ENCODE data around the gene CRTAP. TPM values are rescaled to one million over a fixed set of nuclear protein-coding genes. Genes with fewer than 3 reads are reported as not detected.
"Not testable (repeated sequence)": the region's sequence is repeated elsewhere in the genome, so short reads cannot be mapped to it uniquely, and the experiment has no call there.

The CRTAP gene
- polyA plus RNA-seq, 1 donor: 114 TPM

DNA sequence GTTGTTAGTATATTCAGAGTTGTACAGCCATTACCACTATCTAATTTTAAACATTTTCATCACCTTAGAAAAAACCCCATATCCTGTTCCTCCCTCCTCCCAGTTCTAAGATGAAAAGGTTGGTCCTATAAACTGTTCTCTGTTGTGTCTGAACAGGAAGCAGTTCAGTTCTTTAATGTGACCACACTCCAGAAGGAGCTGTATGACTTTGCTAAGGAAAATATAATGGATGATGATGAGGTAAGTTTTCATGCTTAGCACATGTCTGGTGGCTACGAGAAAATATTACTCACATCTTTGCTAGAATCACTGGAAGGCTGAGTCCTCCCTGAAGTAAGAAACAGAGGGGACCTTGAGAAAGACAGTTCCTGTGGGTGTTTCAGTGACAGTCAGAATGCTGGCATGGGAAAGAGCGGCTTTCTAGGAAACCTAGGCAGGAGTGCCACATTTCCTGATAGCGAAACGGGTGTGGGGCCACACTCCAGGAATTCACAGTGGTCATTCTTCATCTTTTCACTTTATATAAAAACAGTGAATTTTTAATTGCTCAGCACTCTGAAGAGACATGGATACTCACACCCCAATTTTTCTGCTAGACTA lies 20.3 kb downstream of the CRTAP start:
- Histone ChIP-seq H3K4me1 (ENCODE audit: control insufficient read depth, insufficient read depth, low read length) (no peaks in the 10 kb centered on the region), H3K36me3 (ENCODE audit: control insufficient read depth, insufficient read depth, low read length) (peaks cover 39% of the 10 kb centered on the region), H3K9me3 (ENCODE audit: control insufficient read depth, low read depth, low read length) (no peaks in the 10 kb centered on the region), H3K27ac (ENCODE audit: low read length) (no peak overlapping the region), H3K27me3 (ENCODE audit: control insufficient read depth, insufficient read depth, low read length) (no peaks in the 10 kb centered on the region), H3K4me3 (ENCODE audit: low read length) (no peak overlapping the region)
- no peak for DNase-seq
- no CpG with 5 or more reads among the region's 4 CpGs for WGBS (ENCODE audit: insufficient coverage, low lambda C conversion rate)

DNA sequence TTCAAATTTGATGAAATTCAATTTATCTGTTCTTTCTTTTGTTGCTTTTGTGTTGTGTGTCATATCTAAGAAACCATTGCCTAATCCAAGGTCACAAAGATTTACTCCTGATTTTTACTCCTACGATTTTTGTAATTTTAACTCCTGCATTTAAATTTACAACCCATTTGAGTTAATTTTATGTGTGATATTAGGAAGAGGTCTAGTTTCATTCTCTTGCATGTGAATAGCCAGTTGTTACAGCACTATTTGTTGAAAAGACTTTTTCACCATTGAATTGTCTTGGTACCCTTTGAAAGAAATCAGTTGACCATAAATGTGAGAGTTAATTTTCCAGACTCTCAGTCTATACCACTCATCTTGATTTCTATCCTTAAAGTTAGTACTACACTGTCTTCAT lies 23.9 kb downstream of the CRTAP start:
- no peak for DNase-seq
- Histone ChIP-seq H3K27me3 (ENCODE audit: control insufficient read depth, insufficient read depth, low read length) (no peaks in the 10 kb centered on the region), H3K9me3 (ENCODE audit: control insufficient read depth, low read depth, low read length) (no peaks in the 10 kb centered on the region), H3K4me3 (ENCODE audit: low read length) (no peak overlapping the region), H3K4me1 (ENCODE audit: control insufficient read depth, insufficient read depth, low read length) (no peaks in the 10 kb centered on the region), H3K36me3 (ENCODE audit: control insufficient read depth, insufficient read depth, low read length) (peaks cover 35% of the 10 kb centered on the region), H3K27ac (ENCODE audit: low read length) (no peak overlapping the region)
- WGBS (ENCODE audit: insufficient coverage, low lambda C conversion rate): 60% methylated on average over 1 of the region's 1 CpG

DNA sequence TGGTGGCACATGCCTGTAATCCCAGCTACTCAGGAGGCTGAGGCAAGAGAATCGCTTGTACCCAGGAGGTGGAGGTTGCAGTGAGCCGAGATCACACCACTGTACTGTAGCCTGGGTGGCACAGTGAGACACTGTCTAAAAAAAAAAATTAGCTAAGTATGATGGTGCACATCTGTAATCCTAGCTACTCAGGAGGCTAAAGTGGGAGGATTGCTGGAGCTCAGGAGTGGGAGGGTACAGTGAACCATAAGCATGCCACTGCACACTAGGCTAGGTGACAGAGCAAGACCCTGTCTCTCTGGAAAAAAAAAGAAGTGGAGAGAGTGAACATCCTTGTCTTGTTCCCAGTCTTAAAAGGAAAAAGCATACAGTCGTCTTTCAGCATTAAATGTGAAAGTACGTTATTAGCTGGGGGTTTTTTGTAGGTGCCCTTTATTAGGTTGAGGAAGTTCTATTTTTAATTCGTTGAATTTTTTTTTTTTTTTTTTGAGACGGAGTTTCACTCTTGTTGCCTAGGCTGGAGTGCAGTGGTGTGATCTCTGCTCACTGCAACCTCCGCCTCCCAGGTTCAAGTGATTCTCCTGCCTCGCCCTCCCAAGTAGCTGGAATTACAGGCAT lies 25.3 kb downstream of the CRTAP start:
- H3K27ac ChIP-seq (ENCODE audit: low read length); H3K4me3 ChIP-seq (ENCODE audit: low read length); H3K9me3 ChIP-seq (ENCODE audit: control insufficient read depth, low read depth, low read length); DNase-seq; H3K27me3 ChIP-seq (ENCODE audit: control insufficient read depth, insufficient read depth, low read length); H3K4me1 ChIP-seq (ENCODE audit: control insufficient read depth, insufficient read depth, low read length): not testable (repeated sequence)
- peaks cover 38% of the 10 kb centered on the region for H3K36me3 ChIP-seq (ENCODE audit: control insufficient read depth, insufficient read depth, low read length)
- no CpG with 5 or more reads among the region's 8 CpGs for WGBS (ENCODE audit: insufficient coverage, low lambda C conversion rate)

DNA sequence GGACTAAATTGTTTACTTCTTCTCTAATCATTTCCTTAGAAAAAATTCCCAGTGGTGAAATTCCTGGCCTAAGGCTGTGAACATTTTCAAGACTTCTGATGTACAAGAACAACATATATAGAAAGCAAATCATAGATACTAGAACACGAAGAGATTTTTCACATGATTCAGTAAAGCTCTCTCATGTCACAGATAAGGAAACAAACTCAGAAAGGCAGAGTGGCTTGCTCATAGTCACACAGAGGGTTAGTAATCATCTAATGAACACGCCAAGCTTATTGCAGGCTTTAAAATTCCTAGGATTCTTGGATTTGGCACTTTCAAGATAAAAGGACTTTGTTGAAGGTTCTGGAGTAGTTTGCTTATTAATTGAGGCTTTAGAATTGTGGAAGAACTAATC lies 26.2 kb downstream of the CRTAP start:
- H3K36me3 ChIP-seq (ENCODE audit: control insufficient read depth, insufficient read depth, low read length): peaks cover 33% of the 10 kb centered on the region
- H3K27me3 ChIP-seq (ENCODE audit: control insufficient read depth, insufficient read depth, low read length): no peaks in the 10 kb centered on the region
- no CpG with 5 or more reads among the region's 2 CpGs for WGBS (ENCODE audit: insufficient coverage, low lambda C conversion rate)
- no peaks in the 10 kb centered on the region for H3K9me3 ChIP-seq (ENCODE audit: control insufficient read depth, low read depth, low read length)
- no peak overlapping the region for H3K27ac ChIP-seq (ENCODE audit: low read length)
- DNase-seq: no peak
- H3K4me1 ChIP-seq (ENCODE audit: control insufficient read depth, insufficient read depth, low read length): no peaks in the 10 kb centered on the region
- H3K4me3 ChIP-seq (ENCODE audit: low read length): no peak overlapping the region

DNA sequence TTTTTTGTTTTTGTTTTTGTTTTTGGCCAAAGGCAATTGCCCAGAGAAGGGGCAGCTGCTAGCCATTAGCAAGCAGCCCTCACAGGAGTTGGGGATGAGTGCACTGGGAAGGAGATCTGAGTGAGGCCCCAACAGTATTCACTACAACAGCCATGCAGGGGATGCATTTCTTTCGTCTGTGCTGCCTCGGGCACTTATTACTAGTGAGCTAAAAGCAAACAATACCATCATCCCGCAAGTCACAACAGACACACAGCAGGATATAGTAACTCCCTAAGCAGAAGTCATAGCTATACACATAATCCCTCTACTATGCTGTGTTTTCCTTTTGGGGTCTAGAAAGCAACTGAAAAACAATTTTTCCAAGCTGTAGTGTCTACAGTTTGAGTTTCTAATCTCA lies 27.2 kb downstream of the CRTAP start:
- Histone ChIP-seq H3K4me3 (ENCODE audit: low read length) (no peak overlapping the region), H3K36me3 (ENCODE audit: control insufficient read depth, insufficient read depth, low read length) (peaks cover 29% of the 10 kb centered on the region), H3K4me1 (ENCODE audit: control insufficient read depth, insufficient read depth, low read length) (no peaks in the 10 kb centered on the region), H3K27me3 (ENCODE audit: control insufficient read depth, insufficient read depth, low read length) (no peaks in the 10 kb centered on the region), H3K9me3 (ENCODE audit: control insufficient read depth, low read depth, low read length) (no peaks in the 10 kb centered on the region), H3K27ac (ENCODE audit: low read length) (no peak overlapping the region)
- DNase-seq: no peak
- no CpG with 5 or more reads among the region's 3 CpGs for WGBS (ENCODE audit: insufficient coverage, low lambda C conversion rate)

DNA sequence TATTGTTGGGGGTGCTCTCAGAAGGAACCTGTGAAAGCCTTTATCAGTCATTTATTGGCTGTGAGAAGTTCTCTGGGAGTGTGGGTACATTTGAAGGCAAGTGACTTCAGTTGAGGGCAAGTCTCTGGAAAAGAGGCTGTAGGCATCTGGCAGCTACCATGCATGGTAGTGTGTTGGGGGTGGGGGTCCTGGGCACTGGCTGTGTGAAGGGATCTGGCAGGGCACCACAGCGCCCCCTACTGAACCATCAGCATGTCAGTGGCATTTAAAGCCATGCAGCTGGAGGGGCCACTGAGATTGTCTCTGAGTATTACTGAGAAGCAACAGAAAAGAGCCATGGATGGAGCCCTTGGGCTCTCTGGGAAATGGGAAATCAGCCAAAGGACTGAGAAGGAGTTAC lies 30.6 kb downstream of the CRTAP start:
- H3K36me3 ChIP-seq (ENCODE audit: control insufficient read depth, insufficient read depth, low read length): peaks cover 26% of the 10 kb centered on the region
- DNase-seq: no peak
- no CpG with 5 or more reads among the region's 1 CpG for WGBS (ENCODE audit: insufficient coverage, low lambda C conversion rate)

DNA sequence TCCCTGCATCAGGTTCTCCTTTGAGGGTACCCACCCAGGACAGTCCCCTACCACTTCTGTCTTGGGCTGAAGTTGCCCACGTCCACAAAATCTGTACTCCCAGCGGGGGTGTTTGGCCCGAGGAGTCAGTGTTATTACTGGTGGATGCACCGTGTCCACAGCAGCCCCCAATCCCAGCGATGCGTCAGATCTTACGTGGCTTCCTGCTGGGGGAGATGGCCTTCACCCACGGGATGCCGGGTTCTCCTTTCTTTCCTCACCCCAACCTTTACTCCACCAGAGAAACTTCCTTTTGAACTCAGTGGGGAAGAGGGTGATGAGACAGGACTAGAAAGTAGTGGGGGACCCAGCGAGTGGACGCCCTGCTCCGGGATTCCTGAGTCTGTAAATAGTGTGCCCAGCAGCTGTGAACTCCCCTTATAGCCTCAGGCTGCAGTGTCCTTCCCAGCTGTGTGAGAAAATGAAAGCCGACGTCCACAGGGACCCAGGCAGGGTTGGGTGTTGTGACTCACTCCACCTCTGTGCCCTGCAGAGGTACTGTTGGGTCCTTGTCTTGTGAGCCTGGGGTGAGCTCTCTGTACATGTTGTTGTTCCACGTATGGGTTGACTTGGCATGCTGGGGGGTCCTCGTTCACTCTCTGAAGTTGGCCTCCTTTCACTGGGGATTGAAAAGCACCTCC lies 31.5 kb downstream of the CRTAP start:
- WGBS (ENCODE audit: insufficient coverage, low lambda C conversion rate): no CpG with 5 or more reads among the region's 16 CpGs
- no peak overlapping the region for H3K4me3 ChIP-seq (ENCODE audit: low read length)
- no peaks in the 10 kb centered on the region for H3K9me3 ChIP-seq (ENCODE audit: control insufficient read depth, low read depth, low read length)
- H3K27ac ChIP-seq (ENCODE audit: low read length): no peak overlapping the region
- no peak for DNase-seq
- H3K4me1 ChIP-seq (ENCODE audit: control insufficient read depth, insufficient read depth, low read length): no peaks in the 10 kb centered on the region
- no peaks in the 10 kb centered on the region for H3K27me3 ChIP-seq (ENCODE audit: control insufficient read depth, insufficient read depth, low read length)
- peaks cover 26% of the 10 kb centered on the region for H3K36me3 ChIP-seq (ENCODE audit: control insufficient read depth, insufficient read depth, low read length)

More for the DNA sequence above, 30.6 kb downstream of the CRTAP start:
- no peaks in the 10 kb centered on the region for H3K9me3 ChIP-seq (ENCODE audit: control insufficient read depth, low read depth, low read length)
- no peaks in the 10 kb centered on the region for H3K27me3 ChIP-seq (ENCODE audit: control insufficient read depth, insufficient read depth, low read length)
- no peak overlapping the region for H3K27ac ChIP-seq (ENCODE audit: low read length)
- no peaks in the 10 kb centered on the region for H3K4me1 ChIP-seq (ENCODE audit: control insufficient read depth, insufficient read depth, low read length)
- no peak overlapping the region for H3K4me3 ChIP-seq (ENCODE audit: low read length)

DNA sequence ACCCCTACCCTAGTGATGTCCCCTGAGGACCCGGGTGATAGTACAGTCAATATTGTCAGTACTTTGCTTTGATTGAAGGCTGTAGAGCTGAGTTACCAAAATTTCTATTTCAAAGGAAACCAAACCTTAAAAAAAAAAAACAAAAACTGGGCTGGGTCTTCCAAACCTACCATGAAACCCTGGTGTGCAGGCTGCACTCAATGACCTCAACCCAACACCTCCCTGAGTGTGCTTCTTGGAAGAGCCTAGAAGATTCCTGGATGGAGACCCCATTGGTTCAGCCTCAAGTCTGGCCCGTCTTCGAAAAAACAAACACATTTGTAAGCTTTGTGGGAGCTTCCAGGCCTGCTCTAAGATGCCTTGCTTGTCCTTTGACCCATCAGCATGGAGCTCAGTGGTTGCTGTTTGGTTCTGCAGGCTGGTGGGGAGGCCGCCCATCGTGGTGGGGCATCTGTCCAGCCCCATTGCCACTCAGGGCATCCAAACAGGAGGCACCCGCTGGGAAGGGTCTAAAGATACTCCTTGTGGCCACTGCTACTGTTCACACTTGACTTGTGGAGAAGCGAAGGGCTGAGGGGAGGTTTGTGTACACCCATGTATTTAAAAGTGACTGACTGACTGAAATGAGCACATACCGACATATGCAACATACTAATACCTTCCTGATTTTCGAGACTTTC lies 32.2 kb downstream of the CRTAP start:
- no peaks in the 10 kb centered on the region for H3K4me1 ChIP-seq (ENCODE audit: control insufficient read depth, insufficient read depth, low read length)
- no peak overlapping the region for H3K27ac ChIP-seq (ENCODE audit: low read length)
- no peaks in the 10 kb centered on the region for H3K27me3 ChIP-seq (ENCODE audit: control insufficient read depth, insufficient read depth, low read length)
- WGBS (ENCODE audit: insufficient coverage, low lambda C conversion rate): 100% methylated on average over 1 of the region's 9 CpGs
- no peak for DNase-seq
- no peaks in the 10 kb centered on the region for H3K9me3 ChIP-seq (ENCODE audit: control insufficient read depth, low read depth, low read length)
- peaks cover 22% of the 10 kb centered on the region for H3K36me3 ChIP-seq (ENCODE audit: control insufficient read depth, insufficient read depth, low read length)
- no peak overlapping the region for H3K4me3 ChIP-seq (ENCODE audit: low read length)

DNA sequence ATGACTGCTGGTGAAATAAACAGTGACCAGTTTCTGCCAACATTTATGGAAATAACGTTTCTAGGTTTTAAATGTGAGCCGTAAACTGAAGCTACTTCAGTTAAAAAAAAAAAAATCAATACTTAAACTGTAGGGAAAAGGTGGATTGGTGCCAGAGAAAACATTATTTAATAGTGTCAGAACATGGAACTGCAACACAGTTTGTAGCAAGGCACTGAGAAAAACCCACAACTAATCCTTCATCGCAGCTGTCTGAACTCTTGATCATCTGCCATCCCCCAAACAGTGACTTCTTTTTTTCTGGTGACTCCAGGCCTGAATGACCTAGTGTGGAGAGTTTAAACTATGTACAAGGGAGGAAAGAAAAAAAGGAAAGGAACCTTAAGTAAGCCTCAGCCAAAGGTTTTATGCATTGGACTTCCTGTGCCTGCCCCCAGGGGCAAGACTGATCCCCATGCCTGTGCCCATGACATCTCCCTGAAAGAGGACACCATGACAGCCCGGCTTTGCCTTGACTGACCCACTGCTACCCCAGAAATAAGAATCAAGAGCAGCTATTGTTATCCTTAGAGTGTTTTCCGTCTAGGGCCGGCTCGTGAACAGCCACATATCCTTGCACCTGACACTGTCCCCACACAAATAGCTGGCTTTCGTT lies 33.1 kb downstream of the CRTAP start:
- DNase-seq: no peak
- no peak overlapping the region for H3K27ac ChIP-seq (ENCODE audit: low read length)
- H3K27me3 ChIP-seq (ENCODE audit: control insufficient read depth, insufficient read depth, low read length): no peaks in the 10 kb centered on the region
- H3K4me3 ChIP-seq (ENCODE audit: low read length): no peak overlapping the region
- H3K36me3 ChIP-seq (ENCODE audit: control insufficient read depth, insufficient read depth, low read length): peaks cover 17% of the 10 kb centered on the region
- no peaks in the 10 kb centered on the region for H3K4me1 ChIP-seq (ENCODE audit: control insufficient read depth, insufficient read depth, low read length)
- no peaks in the 10 kb centered on the region for H3K9me3 ChIP-seq (ENCODE audit: control insufficient read depth, low read depth, low read length)
- 58% methylated on average over 2 of the region's 8 CpGs for WGBS (ENCODE audit: insufficient coverage, low lambda C conversion rate)

DNA sequence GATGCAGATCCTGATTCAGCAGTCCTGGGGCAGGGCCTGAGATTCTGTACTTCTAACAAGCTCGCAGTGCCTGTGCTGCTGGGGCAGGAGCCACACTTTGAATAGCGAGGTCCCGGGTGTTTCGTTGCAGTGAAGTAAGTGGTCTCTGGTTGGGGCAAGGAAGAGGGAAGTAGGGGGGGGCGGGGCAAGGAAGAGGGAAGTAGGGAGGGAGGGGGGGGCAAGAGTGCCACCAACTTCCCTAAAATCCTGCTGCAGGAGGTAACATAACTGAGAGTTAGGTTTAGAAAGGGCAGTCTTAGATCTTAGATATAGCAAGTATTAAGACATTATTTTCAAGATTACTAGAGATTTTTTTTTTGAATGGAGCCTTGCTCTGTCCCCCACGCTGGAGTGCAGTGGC lies 35.5 kb downstream of the CRTAP start:
- no peak for DNase-seq
- H3K36me3 ChIP-seq (ENCODE audit: control insufficient read depth, insufficient read depth, low read length): peaks cover 4% of the 10 kb centered on the region
- no peaks in the 10 kb centered on the region for H3K9me3 ChIP-seq (ENCODE audit: control insufficient read depth, low read depth, low read length)
- no peaks in the 10 kb centered on the region for H3K4me1 ChIP-seq (ENCODE audit: control insufficient read depth, insufficient read depth, low read length)
- no CpG with 5 or more reads among the region's 6 CpGs for WGBS (ENCODE audit: insufficient coverage, low lambda C conversion rate)
- H3K4me3 ChIP-seq (ENCODE audit: low read length): no peak overlapping the region
- no peaks in the 10 kb centered on the region for H3K27me3 ChIP-seq (ENCODE audit: control insufficient read depth, insufficient read depth, low read length)
- no peak overlapping the region for H3K27ac ChIP-seq (ENCODE audit: low read length)
